DMS114 treated with DMSO at 0.1 percent for 48 hours (cell line): ENCODE measurements around the gene C3.
"Not testable (repeated sequence)": the region's sequence is repeated elsewhere in the genome, so short reads cannot be mapped to it uniquely, and the experiment has no call there.

Experiments used
- DNase-seq: peaks from one replicate; lab custom pipeline; 2025; ENCODE audit not compliant: unreplicated experiment; lab: John Stamatoyannopoulos, UW

The C3 gene

GRCh38 chr19:6720369-6721137 lies at the start of gene C3:
Gene C3 (minus strand): TSS chr19:6720650. CDS start chr19:6720589, 61 bp downstream.
- DNase-seq = no peak

DNA sequence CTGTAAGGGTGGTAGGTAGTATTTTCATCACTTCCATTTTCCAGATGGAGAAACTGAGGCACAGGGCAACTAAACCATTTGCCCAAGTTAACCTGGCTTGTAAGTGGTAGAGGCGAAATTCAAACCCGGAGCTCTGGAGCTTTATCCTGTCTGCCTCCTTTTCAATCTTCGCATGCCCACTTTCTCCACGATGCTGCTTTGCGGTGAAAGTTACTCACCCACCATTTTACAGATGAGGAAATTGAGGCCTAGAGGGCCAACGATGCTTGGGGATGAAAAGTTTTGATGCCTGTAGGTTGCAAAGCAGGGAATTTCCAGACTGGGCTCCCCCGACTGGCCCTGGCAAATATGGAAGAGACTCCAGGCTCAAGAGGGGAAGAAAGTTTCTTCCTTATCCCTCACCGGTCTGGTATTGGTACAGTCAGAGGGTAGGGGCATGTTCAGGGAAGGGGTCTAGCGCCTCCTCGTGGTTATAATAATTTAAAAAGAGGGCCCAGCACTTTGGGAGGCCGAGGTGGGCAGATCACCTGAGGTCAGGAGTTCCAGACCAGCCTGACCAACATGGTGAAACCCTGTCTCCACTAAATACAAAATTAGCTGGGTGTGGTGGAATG lies 48.7 kb upstream of the C3 start:
- DNase-seq = no peak

GRCh38 chr19:6768236-6768785 lies 47.9 kb upstream of the C3 start:
- DNase-seq = no peak

DNA sequence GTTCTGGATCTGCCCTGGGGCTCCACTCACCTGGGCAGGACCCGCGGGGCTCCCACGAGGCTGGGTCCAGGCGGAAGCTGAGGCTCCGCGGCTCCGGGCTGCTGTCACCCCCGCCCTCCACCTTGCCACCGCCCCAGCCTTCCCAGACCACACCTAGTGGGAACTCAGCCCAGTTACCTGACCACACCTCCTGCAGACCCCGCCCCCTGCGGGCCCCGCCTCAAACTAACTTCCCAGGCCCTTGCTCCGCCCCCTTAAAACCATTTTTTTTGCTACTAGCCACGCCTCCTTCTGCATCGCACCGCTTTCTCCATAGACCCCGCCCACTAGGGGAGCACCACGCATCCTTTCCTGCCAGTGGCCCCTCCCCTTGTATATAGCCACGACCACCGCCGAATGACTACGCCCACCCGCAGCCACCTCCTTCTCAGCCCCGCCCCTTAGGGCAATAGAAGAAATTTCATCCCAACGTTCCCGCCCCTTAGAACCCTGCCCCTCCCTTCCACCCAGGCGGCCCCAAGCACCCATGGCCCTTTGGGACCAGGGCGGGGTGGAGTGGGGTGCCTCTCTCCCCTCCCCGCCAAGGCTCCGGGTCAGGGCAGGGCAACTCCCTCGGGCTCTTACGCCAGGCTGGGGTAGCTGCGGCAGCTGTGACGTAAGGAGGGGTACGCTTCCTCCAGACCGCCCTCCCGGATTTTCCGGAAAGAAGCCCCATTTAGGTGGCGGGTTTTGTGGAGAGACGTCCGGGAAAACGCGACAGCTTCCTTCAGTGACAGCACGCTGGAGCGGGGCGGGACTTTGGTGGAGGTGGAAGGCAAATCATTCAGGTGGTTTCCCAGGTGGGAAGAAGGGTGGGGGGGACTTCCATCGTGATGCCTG lies 47.1 kb upstream of the C3 start, which contains the start of gene SH2D3A:
Gene SH2D3A, minus strand, starts transcription at position 79 of the 879 bp plus-strand sequence. CDS start 3,687 bp downstream, outside the sequence.
- DNase-seq = peak; percentile 85

- no peak for DNase-seq
Measured at GRCh38 chr19:6767081-6767356, 46.6 kb upstream of the C3 start.

GRCh38 chr19:6766357-6767080 lies 46.1 kb upstream of the C3 start:
- no peak for DNase-seq

DNA sequence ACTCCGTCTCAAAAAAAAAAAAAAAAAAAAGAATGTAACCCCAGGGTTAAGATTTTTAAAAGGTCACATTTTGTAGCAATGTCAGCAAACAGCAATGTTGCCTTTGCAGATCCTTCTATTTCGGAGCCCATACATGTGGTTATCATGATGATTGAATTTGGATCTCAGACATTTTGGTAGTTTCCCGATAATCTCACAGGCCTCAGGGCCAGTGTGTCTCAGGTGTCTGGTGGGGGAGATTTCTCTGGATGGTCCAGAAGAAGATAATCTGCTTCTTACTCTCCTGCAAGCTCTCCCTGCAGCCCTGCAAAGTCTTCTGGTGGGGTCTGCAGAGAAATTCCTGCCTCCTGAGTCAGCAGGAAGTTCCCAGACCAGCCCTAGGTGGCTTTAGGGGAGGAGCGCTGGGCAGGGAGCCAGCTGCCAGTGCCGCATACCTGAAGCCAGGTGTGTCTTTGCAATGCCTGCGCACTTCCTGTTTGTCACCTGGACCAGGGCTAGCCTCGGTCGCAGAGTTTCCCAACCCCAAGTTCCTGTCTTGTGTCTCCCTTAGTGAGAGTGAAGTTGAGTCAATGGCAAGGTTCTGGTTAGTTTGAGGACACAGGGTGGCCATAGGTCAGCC lies 45.4 kb upstream of the C3 start:
- DNase-seq = no peak

GRCh38 chr19:6762253-6762797 lies 41.9 kb upstream of the C3 start:
- DNase-seq = not testable (repeated sequence)

DNA sequence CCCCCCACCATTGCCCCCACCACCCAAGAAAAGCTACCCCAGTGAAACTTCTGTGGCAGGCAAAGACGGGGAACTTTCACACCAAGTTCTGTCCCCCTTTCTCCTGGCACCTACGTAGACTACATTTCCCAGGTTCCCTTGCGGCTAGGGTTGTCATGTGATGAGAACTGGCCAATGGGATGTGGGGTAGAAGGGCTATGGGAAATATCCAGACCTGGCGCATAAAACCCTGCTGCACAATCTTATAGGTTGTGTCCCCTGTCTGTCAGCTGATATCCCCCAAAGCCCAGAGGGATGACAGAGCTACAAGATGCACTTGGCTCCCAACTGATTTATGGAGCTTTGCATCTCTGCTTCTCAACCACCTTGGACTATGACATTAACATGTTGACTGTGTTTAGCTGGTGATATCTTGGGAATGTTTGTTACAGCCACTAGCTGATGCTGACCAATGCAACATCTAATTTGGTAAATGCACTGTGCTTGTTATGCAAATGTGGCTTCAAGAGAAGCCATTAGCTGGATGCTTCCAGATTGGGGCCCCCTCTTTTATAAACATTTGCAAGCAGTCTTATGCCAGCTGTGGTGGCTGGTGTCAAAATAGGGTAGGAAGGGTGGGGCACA lies 40.7 kb upstream of the C3 start:
- no peak for DNase-seq

GRCh38 chr19:6760606-6761005 lies 40.2 kb upstream of the C3 start:
- DNase-seq = no peak

DNA sequence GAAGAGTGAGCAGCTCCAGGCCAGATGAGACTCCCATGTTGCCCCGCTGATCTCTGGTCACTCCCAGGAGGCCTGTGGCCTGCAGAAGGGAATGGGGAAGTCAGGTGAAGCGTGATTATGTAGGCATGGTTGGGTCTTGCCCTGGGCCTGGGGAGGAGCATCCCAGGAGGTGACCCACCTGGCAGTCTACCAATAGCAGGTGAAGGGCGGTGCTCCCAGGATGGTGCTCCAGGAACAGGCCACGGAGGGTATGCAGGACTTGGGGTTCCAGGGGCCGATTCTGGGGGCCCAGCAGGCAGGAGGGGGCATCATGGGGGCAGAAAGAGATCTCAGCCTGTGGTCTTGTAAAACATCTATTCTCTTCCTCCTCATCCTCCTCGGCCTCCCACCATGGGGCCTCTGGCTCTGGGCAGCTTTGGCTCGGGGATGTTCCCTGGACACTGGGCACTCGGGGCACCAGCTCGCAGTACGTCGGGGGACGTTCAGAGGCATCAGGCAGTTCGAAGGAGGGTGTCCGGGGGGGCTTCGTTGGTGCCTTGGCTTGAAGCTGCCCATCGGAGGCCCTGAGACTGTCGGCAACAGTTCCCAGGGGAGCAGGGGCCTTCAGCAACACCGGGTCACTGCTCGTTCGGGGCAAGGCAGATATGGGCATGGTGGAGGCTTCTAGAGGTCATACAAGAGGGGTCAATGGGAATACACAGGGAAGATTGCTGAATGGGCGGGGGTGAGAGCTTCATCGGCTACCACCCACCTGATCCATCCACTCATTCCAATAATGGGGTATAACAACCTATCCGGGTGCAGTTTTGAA lies 34.4 kb upstream of the C3 start:
- no peak for DNase-seq

DNA sequence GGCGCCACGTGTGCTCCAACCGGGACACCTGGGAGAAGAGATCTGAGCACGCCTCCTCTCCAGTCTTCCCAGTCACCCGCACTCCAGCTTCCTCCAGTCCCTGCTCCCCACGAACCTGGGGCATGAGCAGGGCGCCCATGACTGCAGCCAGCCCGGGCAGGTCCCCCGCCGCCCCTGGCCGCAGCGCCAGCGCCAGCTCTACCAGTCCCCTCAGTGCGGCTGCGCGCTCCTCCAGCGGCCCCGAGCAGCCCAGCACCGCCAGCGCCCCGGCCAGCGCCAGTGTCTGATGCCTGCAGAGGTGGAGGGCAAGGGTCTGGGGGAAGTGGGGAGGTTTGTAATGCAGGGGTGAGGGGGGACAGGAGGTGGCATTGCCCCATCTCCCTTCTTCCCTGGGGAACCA lies 33.7 kb upstream of the C3 start:
- DNase-seq = no peak

DNA sequence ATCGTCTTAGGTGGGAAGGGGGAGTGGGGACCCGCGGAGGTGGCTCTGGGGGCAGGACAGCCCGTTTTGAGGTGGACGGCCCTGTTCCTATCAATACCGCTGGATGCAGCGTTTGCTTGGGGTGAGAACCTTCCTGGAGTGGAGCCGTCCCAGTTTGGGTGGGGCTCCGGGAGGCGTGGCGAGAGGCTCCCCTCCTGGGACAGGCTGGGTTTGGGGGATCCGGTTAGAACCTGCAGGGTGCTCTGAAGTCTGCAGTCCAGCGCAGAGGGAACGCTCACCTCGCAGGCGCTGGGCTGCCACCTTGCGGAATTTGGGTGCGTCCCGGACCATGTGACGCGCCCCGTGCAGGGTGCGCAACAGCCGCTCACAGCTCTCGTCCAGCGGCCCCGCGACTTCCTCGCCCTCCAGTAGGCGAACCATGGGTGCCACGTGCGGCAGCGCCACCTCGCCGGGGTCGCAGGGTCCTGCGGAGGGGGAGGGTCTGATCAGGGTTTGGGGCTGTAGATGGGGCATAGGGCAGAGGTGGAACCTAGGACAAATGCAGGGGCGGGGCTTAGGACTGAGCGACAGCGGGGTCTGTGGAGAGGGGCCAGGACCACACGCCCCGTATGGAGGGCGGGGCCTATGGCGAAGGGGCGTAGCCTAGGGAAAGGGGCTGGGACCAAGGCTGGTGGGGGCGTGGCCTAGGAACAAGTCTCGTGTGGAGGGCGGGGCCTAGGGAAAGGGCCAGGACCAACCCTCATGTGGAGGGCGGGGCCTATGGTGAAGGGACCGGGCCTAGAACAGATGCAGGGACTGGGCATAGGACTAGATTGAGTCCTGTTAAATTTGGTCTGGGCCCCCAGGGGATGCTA lies 33.0 kb upstream of the C3 start:
- DNase-seq = peak; percentile 80

DNA sequence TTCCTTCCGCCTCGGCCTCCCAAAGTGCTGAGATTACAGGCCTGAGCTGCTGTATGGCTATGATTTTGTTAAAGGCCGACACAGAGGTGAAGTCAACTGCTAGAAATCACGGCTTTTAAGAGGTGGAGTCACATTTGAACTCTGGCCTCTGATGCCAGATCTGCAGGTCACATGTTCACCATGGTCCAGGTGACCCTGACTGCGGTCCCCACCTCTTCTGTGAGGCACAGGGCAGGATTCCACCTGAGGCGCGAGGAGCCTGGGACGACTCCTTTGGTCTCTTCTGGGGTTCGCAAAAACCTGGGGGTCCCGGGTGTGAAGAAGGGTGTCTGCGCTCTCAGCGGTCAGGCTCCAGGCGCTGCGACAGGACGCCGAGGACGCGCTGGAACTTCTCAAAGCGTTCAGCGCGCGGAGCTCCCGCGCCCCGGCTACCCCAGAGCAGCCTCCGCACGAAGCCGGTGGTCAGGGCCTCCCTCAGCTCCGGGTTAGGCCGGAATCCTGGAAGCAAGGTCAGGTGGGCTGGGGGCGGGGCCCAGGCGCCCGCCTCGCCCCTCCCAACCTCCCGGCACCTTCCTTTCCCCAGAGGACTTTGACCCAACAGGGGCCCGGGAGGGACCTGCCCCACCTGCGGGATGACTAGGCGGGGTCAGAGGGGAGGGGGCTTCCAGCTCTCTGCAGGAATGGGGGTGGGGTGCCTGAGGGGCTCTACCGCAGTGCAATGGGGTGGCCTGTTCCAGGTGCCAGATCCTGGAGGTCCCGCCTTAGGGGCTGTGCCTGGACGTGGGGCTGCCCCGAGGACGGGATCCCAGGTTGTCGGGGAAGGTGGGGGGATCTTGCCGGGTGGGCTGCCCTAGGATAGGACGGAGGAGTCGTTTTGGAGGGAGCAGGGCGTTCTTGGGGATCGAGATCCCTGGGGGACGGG lies 32.1 kb upstream of the C3 start:
- DNase-seq = no peak

DNA sequence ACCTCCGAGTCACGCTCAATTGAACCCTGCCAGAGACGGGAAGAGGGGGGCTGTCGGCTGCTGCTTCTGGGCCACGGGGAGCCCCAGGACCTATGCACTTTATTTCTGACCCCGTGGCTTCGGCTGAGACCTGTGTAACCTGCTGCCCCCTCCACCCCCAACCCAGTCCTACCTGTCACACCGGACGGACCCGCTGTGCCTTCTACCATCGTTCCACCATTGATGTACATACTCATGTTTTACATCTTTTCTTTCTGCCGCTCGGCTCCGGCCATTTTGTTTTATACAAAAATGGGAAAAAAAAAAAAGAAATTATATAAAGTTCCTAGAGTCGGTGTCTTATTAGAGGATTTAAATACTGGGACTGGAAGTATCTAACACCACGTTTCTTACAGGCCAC lies 30.7 kb upstream of the C3 start:
- DNase-seq = no peak

- DNase-seq = no peak
Measured at GRCh38 chr19:6750062-6750461, 29.6 kb upstream of the C3 start.

DNA sequence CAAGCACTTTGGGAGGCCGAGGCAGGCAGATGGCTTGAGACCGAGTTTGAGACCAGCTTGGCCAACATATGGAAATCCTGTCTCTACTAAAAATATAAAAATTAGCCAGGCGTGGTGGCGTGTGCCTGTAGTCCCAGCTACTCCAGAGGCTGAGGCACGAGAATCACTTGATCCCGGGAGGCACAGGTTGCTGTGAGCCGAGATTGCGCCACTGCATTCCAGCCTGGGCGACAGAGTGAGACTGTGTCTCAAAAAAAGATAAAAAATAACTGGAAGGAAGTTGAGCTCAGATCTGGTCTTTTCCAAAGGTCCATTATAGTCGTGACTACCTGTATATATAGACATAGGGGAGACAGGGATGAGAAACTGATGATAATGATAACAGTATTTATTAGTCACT lies 28.1 kb upstream of the C3 start:
- DNase-seq = not testable (repeated sequence)
